COLO829 (cell line): Measurements from ENCODE around the gene LINGO1.

Source experiments
- DNase-seq: peaks from one replicate; pipeline ENCODE4 v3.0.0; 2012; ENCODE audit warnings: low spot score

The LINGO1 gene

GRCh38 chr15:77596821-77597803 lies 35.6 kb downstream of the LINGO1 start:
- DNase-seq, result no peak

DNA sequence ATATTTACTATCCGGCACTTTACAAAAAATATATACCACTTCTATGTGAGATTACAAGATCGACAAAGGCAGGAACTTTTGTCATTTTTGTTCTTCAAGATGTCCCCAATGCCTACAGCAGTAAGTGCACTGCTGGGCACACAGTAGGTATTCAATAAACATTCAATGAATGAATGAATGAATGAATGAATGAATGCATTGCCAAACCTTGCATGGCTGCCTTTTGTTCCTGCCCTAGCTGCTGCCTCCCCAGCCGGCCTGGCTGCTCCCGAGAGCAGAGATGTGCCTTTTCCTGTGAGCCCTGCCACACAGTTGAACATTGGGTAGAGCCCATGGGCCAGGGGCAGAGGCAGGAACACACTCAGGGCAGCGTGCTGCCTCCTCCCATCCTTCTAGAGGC lies 37.5 kb downstream of the LINGO1 start:
- DNase-seq, result no peak

GRCh38 chr15:77592758-77593157 lies 40.0 kb downstream of the LINGO1 start:
- DNase-seq, result no peak

DNA sequence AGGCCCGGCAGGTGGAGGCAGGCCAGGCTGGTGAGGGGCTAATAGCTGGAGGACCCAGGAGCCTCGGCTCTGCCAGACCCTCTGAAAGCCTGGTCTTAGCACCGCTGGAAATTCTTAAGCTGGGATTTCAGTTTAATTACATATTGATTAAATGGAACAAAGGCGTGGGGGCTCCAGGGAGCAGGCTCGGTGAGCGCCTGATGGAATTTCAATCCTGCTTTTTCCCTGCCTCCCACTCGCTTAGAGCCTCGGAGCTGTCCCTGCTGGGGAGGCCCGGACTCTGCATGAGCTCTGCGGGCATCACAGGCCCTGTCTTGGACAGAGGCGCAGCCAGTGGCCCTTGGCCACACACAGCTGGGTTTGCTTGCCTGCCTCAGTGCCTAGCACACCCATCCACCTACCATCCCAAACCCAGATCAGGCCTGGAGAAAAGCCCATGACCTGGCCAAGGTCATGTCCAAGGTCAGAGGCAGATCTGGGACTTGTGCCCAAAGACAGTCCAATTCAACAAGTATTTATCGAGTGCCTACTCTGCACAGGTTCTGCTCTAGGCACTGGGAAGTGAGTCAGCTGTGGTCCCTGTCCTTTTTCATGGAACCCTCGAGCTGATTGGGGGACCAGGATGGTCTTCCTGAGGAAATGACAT lies 40.6 kb downstream of the LINGO1 start:
- no peak for DNase-seq

GRCh38 chr15:77589839-77590238 lies 42.9 kb downstream of the LINGO1 start:
- peak; percentile 48 for DNase-seq

DNA sequence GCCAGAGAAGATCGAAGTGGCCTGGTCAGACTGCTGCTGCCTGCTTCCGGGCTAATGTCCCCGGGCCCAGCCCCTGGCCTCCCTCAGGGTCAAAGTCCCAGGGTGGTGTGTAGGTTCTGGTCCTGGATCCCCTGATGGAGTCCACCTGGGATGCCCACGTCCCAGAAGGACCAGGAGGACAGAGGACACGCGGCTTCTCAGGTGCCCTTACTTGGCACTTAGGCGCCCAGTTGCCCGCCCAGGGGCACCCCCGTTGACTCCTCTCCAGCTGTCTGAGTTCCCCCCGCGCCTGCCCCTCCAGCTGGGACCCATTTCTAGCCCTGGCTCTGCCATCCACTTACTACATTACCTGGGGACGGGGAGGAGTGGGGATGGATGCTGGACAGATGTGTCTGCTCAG lies 44.6 kb downstream of the LINGO1 start:
- no peak for DNase-seq

GRCh38 chr15:77584691-77585090 lies 48.0 kb downstream of the LINGO1 start:
- DNase-seq, result no peak

DNA sequence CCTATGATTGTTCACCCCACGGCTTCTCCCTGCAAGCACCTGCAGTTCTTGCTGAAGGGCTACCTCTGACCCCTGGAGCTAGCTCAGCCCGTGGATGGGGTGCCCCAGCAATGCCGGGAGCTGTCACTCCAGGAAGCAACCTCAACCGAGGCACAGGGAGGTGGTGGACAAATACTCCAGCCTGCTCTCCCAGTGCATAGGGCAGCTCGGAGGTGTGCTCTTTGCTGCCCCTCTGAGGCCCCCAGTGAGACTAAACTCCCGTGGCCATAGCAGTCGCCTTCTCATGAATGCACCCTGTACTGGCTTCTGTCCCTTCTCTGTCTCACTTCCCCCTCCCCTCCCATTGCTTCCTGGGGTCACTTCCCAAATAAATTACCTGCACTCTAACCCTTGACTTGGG lies 48.5 kb downstream of the LINGO1 start:
- DNase-seq, result no peak

DNA sequence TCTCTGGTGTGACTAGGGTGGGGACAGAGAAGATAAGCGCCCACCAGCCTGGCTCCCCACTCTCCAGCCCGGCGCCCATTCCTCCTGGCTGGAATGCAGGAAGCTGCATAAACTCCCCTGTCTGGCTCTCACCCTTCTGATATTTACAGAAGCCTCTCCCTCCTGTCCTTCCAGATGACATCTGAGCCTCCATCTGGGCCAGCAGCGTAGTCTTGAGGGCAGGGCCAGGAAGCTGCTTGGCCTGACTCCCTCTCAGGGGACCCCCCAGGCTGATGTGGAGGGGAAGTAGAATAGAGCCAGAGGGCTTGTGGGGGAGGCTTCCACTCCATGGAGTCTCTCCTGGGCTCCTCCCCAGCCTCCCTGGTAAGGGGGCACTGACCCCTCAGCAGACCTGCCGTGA lies 49.9 kb downstream of the LINGO1 start:
- no peak for DNase-seq

DNA sequence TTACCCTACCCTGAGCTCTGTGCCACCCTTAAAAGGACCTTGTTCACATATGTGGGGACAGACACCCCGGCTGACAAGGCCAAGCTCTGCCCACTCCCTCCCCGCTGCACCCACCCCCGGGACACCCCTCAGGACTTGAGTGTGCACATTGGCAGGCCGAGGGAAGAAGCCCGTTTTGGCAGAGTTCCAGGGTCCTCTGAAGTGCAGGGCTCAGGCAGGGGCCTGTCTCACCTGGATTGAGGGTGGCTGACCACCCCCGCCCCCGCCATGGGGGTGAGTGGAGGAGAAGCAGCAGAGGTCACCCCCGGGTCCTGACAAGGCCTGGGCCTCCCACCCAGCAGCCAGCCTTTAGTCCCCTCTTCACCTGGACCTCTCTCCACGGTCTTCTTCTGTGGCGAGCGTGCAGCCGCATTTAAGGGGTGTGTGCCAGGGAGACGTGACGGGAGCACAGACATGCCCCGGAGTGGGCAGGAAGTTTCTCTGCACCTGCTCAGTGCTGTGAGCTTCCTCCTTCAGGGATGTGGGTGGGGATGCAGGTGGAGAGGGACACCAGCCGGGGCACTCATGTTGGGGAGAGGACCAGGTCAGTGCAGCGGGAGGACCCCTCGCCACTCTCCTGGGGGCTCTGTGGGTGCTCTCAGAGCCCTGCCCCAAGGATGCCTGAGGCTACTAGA lies 50.7 kb downstream of the LINGO1 start:
- DNase-seq, result no peak

DNA sequence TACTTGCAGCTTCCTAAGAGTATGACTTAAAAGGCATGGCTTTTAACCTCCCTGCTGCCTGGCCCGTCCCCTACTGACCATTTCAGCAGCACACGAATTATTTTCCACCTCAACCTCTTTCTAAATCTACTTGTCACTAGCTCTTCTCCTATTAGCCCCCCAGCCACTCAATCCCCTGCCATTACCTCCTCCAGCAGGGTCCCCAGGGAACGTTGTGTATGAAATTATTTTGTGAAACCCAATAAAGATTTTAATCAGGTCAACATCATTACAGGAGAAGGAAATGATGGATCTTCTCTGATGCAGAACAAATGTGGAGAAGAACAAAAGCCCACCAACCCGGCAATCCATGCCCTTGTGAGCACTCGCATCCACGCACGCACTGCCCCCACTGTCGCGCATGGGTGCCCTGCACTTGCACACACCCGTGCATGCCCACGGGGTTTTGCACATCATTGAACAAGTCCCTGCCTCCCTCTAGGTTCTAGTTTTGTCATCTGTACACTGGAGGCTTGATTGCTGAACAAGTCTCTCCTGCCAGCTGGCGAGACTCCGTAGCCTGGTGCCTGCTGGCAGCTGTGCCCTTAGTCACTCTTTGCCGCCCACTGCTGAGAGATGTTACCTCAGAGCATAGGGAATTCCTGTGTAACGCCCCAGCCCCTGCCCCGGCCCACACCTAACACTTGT lies 51.6 kb downstream of the LINGO1 start:
- DNase-seq, result no peak

DNA sequence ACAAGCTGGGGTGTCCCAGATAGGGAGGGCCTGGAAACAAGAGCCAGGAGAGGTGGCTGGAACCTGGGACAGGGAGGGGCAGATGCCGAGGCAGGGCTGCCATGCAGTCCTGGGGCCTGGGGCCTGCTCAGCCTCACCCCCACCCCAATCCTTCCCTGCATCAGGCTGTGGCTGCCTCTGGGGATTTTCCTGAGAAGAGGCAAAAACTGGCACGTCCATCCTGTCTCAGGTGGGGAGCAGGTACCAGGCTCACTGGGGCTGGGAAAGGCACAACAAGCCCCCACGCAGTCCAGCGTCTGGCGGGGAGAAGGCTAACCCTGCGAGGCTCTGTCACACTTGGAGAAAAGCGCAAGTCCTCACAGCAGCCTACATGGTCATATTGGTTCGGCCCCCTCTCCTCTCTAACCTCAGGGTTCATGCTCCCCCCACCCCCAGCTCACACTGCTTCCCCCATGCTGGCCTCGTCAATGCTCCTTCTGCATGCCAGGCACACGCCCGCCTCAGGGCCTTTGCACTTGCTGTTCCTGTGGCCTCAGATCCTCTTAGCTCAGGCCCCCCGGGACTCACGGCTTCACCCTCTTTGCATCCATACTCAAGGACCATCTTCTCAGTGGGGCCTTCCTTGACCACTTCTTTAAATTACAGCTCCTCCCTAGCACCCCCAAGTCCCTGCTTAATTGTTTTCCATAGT lies 53.1 kb downstream of the LINGO1 start:
- DNase-seq, result no peak

DNA sequence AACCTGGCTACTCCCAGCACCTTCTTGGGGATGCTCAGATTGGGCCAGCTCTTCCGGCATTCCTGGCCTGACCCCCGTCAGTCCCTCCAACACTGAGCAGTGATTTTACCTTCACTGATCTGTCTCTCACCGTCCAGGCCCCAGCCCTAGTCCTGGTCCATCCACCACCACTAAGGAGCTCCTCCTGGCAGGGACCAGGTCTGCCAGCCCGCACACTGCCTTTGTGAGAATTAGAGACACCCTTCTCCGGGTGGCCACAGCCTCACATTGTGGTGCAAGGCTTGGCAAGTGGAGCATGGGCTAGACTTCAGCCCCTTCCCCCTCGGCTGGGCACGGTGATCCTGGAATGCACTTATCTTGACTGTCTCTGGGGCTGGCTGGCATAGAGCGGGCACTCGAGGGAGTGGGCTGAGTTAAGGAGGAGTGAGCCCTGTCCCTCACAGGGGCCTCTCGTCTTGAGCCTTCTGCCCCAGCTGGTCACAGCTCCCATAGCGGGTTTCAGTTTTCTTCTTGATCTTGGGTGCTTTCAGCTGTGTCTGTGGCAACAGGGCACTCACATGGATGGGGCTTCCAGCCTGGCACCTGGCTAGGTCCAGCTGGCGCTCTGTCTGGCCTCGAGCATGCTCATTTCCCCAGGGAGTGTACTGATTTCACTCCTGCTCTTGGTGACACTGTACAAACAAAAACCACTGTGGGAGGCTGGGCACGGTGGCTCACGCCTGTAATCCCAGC lies 53.9 kb downstream of the LINGO1 start:
- no peak for DNase-seq

- no peak for DNase-seq
These were observed 55.3 kb downstream of the LINGO1 start for GRCh38 chr15:77577366-77577950.

GRCh38 chr15:77576538-77576937 lies 56.2 kb downstream of the LINGO1 start:
- no peak for DNase-seq

DNA sequence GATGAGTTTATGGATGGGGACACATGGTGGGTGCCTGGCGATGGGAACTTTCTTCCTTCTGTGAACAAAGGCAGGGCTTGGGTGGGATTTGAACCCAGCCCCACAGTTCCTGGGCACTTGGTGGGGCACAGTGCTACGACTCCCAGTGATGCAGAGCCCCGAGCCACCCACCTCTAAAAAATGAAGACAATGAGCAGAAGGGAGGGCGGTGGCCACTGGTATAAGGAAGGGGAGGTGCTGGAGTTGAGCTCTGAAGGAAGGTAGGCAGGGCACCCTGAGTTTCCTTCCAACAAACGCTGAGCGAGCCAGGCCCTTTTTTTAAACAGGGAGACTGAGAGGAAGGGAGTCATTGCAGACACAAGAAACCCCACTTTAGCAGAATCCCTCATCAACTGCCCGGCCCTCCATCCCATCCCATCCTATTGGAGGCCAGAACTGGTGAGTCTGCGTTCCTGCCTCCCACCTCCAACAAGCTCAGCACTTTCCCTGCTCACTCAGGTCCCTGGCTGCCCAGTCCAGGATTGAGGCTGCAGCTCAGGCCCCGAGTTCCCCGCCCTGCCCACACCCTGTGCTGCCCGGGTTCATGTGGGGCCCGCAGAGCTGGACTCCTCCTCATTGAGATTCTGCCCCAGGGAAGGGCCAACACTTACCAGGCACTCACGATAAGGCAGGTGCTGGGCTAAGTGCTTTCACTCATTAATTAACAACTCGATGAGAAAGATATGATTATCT lies 57.3 kb downstream of the LINGO1 start:
- no peak for DNase-seq

DNA sequence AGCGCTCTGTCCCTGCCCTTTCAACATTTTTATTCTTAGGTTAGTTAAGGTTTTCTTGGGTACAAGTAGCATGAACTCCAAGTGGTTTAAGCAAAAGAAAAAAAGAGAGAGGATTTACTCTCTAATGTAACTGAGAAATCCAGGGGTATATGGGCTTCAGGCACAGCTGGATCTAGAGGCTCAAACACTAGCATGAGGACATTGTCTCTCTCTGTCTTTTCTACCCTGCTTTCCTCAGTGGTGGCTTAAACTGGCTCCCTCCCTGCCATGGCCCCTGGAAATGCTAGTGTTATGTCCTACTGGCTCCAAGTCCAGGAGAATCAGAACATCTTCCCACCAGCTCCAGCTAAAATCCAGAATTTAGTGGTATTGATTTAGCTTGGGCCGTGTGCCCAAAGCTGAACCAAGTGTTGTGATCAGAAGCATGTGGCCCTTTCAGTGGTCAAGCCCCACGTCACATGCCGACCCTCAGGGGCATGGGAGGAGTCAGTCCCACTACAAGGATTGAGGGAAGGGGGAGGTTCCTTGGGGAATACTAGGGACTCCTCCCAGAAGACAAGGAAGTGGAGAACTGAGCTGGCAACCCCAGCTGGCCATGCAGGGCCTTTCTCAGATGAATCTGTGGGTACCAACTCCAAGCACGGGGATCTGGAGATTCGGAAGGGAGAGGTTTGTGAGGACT lies 58.0 kb downstream of the LINGO1 start:
- DNase-seq, result no peak

DNA sequence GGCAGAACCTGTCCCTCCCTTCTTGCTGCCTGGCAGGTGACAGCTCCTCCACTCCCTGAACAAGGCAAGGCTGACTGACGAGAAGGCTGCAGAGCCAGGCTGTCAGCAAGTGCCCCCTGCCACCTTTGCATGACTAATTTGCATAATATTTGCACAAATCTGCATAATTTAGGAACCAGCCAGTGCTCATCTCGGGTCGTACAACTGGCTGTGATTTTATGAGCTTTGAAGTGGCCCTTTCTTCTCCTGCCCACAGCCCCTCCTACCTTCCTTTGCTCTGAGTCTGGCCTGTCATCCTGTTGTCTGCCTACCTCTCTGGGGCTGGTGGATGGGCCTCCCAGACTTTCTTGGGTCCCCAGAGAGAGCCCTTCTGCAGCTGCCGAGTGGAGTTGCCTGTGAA lies 58.9 kb downstream of the LINGO1 start:
- no peak for DNase-seq

DNA sequence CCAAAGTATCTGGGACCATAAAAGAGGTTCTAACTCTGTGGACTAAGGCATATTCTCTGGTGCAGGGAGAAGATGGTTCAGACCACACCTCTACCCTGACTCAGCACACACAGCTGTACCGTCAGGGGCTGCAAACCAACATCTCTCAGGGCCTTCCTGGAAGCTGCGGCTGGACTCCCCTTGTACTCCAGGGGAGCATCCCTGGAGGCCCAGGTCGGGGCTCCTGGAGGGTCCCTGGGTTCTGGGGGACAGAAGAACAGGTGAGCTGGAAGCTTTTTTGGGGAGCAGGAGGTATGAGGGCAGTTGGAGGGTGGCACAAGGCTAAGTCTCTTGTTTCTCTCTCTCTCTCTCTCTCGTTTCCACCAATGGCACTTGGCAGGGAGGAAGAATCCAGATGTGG lies 60.5 kb downstream of the LINGO1 start:
- no peak for DNase-seq
